Spinal cord (tissue), 10 donors: Measurements from ENCODE around the gene GALK2. TPM values are rescaled to one million over a fixed set of nuclear protein-coding genes. Genes with fewer than 3 reads are reported as not detected.
A peak's percentile ranks its signal among the peaks of the same experiment; 100 is the strongest.
"Not testable (repeated sequence)": the region's sequence is repeated elsewhere in the genome, so short reads cannot be mapped to it uniquely, and the experiment has no call there.

Source experiments
- DNase-seq, 6 donors: peaks; one replicate each; pipeline versions ENCODE4 v3.0.0 to v3.0.0-alpha.2; 2013 to 2015; ENCODE audit warnings: low spot score in 6 of 6, low read depth in 4 of 6
- H3K27ac ChIP-seq: one replicate; pipeline ENCODE4 v1.5.1; 2013; ENCODE audit warnings: low read depth, low read length, control low read depth
- H3K27me3 ChIP-seq: one replicate; pipeline ENCODE4 v1.6.1; 2013; ENCODE audit warnings: low read length; ENCODE audit not compliant: control insufficient read depth, insufficient read depth
- H3K36me3 ChIP-seq: one replicate; pipeline ENCODE4 v1.6.1; 2013; ENCODE audit warnings: low read length; ENCODE audit not compliant: control insufficient read depth, insufficient read depth
- H3K4me1 ChIP-seq: one replicate; pipeline ENCODE4 v1.6.1; 2013; ENCODE audit warnings: low read length; ENCODE audit not compliant: control insufficient read depth, insufficient read depth
- H3K4me3 ChIP-seq: one replicate; pipeline ENCODE4 v1.5.1; 2013; ENCODE audit warnings: low read depth, low read length, control low read depth
- H3K9me3 ChIP-seq: one replicate; pipeline ENCODE4 v1.6.1; 2013; ENCODE audit warnings: low read length; ENCODE audit not compliant: control insufficient read depth, insufficient read depth
- WGBS: methylation state at CpG from one replicate; pipeline ENCODE4 v1.1.5; 2013; ENCODE audit warnings: missing lambda C conversion rate; ENCODE audit not compliant: insufficient coverage; 5-methylcytosine and 5-hydroxymethylcytosine counted together
- polyA plus RNA-seq, 2 donors: library from polyadenylated mRNA; unstranded; fragments of 120-200 nt; gene quantifications; one replicate each; pipeline ENCODE4 v1.2.1, GENCODE V29; 2013; ENCODE audit not compliant: insufficient read length in 2 of 2
- total RNA-seq, 2 donors: library from RNA; depleted of rRNA in 1 of 2; stranded (reverse); fragments of 120-200 nt in 1 of 2; fragments of >200 nt in 1 of 2; gene quantifications; one replicate each; pipeline versions ENCODE4 v1.2.3 to v1.2.4, GENCODE V29; 2013 to 2014
- donor health status: healthy.

GALK2 gene
- total and polyA plus RNA-seq, 4 donors: 19.5 to 48.4 (median 32.7) TPM

DNA sequence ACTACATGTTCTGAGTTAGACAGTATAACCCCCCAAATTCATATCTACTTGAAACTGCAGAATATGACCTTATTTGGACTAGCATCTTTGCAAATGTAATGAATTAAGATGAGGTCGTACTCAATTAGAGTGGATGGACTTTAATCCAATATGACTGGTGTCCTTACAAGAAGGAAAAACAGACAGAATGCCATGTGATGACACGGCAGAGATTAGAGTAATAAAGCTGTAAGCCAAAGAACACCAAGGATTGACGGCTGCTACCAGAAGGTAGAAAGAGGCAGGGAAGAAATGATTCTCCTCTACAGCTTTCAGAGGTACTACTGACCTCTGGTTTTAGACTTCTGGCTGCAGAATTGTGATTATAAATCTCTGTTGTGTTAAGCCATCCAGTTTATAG, 30.3 kb downstream of the GALK2 start:
- Histone ChIP-seq H3K36me3 (peaks cover 2% of the 10 kb centered on the region), H3K9me3 (peaks cover 2% of the 10 kb centered on the region), H3K27me3 (no peaks in the 10 kb centered on the region), H3K27ac (no peak overlapping the region), H3K4me1 (no peaks in the 10 kb centered on the region), H3K4me3 (no peak overlapping the region)
- DNase-seq: no peak
- 100% methylated on average over 2 of the region's 3 CpGs for WGBS

- DNase-seq, H3K36me3 ChIP-seq, H3K9me3 ChIP-seq, H3K27me3 ChIP-seq, H3K27ac ChIP-seq, H3K4me3 ChIP-seq, H3K4me1 ChIP-seq: not testable (repeated sequence)
Observed at GRCh38 chr15:49208102-49208501, 38.1 kb downstream of the GALK2 start.

DNA sequence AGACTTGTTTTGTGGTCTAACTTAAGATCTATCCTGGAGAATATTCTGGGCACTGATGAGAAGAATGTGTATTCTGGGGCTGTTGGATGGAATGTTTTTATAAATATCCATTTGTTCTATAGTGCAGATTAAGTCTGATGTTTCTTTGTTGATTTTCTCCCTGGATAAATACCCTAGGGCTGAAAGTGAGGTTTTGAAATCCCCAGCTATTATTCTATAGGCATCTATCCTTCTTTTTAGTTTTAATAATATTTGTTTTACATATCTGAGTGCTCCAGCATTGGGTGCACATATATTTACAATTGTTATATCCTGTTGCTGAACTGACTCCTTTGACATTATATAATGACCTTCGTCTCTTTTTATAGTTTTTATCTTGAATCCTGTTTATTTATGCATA, 42.9 kb downstream of the GALK2 start:
- Histone ChIP-seq H3K27me3 (no peaks in the 10 kb centered on the region), H3K9me3 (peaks cover 6% of the 10 kb centered on the region), H3K4me3 (no peak overlapping the region), H3K36me3 (no peaks in the 10 kb centered on the region), H3K27ac (no peak overlapping the region), H3K4me1 (no peaks in the 10 kb centered on the region)
- WGBS: no CpG with 5 or more reads among the region's 1 CpG
- no peak for DNase-seq

DNA sequence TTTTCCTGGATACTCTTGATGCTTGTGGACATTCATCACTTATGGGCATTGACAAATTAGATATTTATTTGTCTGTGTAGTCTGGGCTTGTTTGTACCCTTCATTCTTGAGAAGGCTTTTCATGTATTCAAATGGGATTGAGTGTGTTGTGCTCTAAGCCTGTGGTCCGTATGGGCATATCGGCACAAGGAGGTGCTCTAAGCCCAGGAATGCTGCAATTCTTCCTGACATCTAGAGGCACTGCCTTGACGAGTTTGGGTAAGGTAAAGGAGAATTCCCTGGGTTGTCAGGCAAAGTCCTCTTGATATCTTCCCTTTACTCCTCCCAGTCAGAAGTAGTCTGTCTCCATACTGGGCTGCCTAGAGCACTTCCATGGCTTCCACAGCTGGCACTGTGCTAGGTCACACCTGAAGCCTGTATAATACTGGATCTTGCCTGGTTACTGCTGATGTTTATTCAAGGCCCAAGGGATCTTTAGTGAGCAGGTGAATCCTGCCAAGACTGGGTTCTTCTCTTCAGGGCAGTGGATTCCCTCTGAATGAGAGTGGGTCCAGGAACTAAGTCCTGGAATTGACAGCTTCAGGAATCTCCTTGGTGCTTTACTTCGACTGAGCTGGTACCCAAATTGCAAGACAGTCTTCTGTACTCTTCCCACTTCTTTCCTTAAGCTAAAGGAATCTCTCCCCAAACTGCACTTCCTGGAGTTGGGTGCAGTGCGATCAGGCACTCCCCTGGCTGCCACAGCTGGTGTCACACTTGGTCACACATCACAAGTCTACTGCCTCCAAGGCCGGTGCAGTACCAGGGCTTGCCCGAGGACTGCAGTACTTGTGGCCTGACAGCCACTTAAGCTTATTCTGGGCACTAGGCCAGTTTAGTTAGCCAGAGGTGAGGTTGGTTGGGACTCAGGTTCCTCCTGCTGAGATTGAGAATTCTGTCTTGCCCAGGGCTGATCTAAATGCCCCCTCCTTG, 46.0 kb downstream of the GALK2 start:
- no peaks in the 10 kb centered on the region for H3K27me3 ChIP-seq
- no peaks in the 10 kb centered on the region for H3K4me1 ChIP-seq
- no peaks in the 10 kb centered on the region for H3K9me3 ChIP-seq
- no peaks in the 10 kb centered on the region for H3K36me3 ChIP-seq
- H3K4me3 ChIP-seq: no peak overlapping the region
- no peak overlapping the region for H3K27ac ChIP-seq
- WGBS: 96% methylated on average over 5 of the region's 7 CpGs
- DNase-seq: no peak

DNA sequence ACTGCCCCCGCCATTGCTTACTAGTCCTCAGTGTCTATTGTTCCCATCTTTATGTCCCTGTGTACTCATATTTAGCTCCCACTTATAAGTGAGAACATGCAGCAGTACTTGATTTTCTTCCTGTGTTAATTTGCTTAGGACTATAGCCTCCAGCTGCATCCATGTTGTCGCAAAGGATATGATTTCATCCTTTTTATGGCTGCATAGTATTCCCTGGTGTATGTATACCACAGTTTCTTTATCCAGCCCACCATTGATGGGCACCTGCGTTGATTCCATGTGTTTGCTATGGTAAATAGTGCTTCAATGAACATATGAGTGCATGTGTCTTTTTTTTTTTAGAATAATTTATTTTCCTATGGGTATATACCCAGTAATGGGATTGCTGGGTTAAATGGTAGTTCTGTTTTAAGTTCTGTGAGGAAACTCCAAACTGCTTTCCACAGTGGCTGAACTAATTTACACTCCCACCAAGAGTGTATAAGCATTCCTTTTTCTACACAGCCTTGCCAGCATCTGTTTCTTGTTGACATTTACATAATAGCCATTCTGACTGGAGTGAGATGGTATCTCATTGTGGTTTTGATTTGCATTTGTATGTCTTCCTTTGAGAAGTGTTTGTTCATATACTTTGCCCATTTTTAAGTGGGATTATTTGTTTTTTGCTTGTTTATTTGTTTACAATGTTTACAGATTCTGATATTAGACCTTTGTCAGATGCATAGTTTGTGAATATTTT, 53.7 kb downstream of the GALK2 start:
- Histone ChIP-seq H3K36me3 (no peaks in the 10 kb centered on the region), H3K27ac (no peak overlapping the region), H3K9me3 (peaks cover 10% of the 10 kb centered on the region), H3K4me1 (peaks cover 6% of the 10 kb centered on the region), H3K27me3 (no peaks in the 10 kb centered on the region), H3K4me3 (no peak overlapping the region)
- 100% methylated on average over 1 of the region's 3 CpGs for WGBS
- no peak for DNase-seq

GRCh38 chr15:49225572-49226281, 55.7 kb downstream of the GALK2 start:
- Histone ChIP-seq H3K36me3 (no peaks in the 10 kb centered on the region), H3K4me3 (no peak overlapping the region), H3K4me1 (peaks cover 6% of the 10 kb centered on the region), H3K9me3 (peaks cover 10% of the 10 kb centered on the region), H3K27ac (no peak overlapping the region), H3K27me3 (no peaks in the 10 kb centered on the region)
- peak in 2 of 6 donors; percentile 4 to 31 for DNase-seq
- no CpG with 5 or more reads among the region's 3 CpGs for whole genome bisulfite sequencing

GRCh38 chr15:49227602-49228001, 57.6 kb downstream of the GALK2 start:
- H3K4me3 ChIP-seq: no peak overlapping the region
- peaks cover 6% of the 10 kb centered on the region for H3K9me3 ChIP-seq
- DNase-seq: no peak
- H3K4me1 ChIP-seq: peaks cover 6% of the 10 kb centered on the region
- H3K27me3 ChIP-seq: no peaks in the 10 kb centered on the region
- H3K27ac ChIP-seq: no peak overlapping the region
- no peaks in the 10 kb centered on the region for H3K36me3 ChIP-seq

- Histone ChIP-seq H3K27me3 (no peaks in the 10 kb centered on the region), H3K4me1 (peaks cover 6% of the 10 kb centered on the region), H3K36me3 (no peaks in the 10 kb centered on the region), H3K27ac (no peak overlapping the region), H3K4me3 (no peak overlapping the region), H3K9me3 (peaks cover 2% of the 10 kb centered on the region)
- no peak for DNase-seq
- WGBS: 94% methylated on average over 5 of the region's 5 CpGs
Observed at GRCh38 chr15:49229922-49230321, 59.9 kb downstream of the GALK2 start.

GRCh38 chr15:49232236-49232806, 62.3 kb downstream of the GALK2 start:
- Histone ChIP-seq H3K27me3 (no peaks in the 10 kb centered on the region), H3K36me3 (no peaks in the 10 kb centered on the region), H3K27ac (no peak overlapping the region), H3K4me1 (no peaks in the 10 kb centered on the region), H3K9me3 (peaks cover 2% of the 10 kb centered on the region), H3K4me3 (no peak overlapping the region)
- no peak for DNase-seq
- no CpG with 5 or more reads among the region's 2 CpGs for WGBS
